ENCODE measurements around the gene C6orf136.

GRCh38 chr6:30689985-30690384 lies 43.1 kb downstream of the C6orf136 start:
- TF ChIP-seq CTCF (IDR thresholded peaks at IDR 0.05) (no peak), POLR2A (IDR thresholded peaks at IDR 0.05) (no peak)

All from adrenal gland (tissue), 5 donors.